ENCODE data around the gene PRRC1.

GRCh38 chr5:127585661-127586060 lies 68.2 kb downstream of the PRRC1 start:
- no peak for TF ChIP-seq GATA3 (IDR thresholded peaks at IDR 0.05; ENCODE audit: low read depth, low read length)
- no peak for TF ChIP-seq GATA2 (IDR thresholded peaks at IDR 0.05; ENCODE audit: low read depth, low read length)

Measured in SH-SY5Y (cell line).